Measurements from ENCODE around the gene ASIC5.

Gene ASIC5

GRCh38 chr4:155855897-155856296 lies 10.2 kb downstream of the ASIC5 start:
- Histone ChIP-seq H3K36me3 (ENCODE audit: control insufficient read depth in 2 of 2, insufficient read depth in 1 of 2, low read length in 2 of 2) (no peaks in the 10 kb centered on the region), H3K4me3 (ENCODE audit: low read depth, low read length) (no peak overlapping the region), H3K4me1 (ENCODE audit: control insufficient read depth, insufficient read depth, low read length) (no peaks in the 10 kb centered on the region), H3K9me3 (ENCODE audit: control insufficient read depth, insufficient read depth, low read depth, low read length) (no peaks in the 10 kb centered on the region), H3K27ac (ENCODE audit: extremely low read depth, low read depth, low read length) (no peak overlapping the region)
- TF ChIP-seq ZNF223 (tag by site-specific recombination; IDR thresholded peaks at IDR 0.05) (no peak), FEZF1 (tag by site-specific recombination; IDR thresholded peaks at IDR 0.05) (no peak), ZBTB49 (tag by site-specific recombination; IDR thresholded peaks at IDR 0.05; ENCODE audit: low read depth) (no peak), MYNN (tag by site-specific recombination; IDR thresholded peaks at IDR 0.05; ENCODE audit: borderline replicate concordance) (no peak), ZNF148 (tag by site-specific recombination; IDR thresholded peaks at IDR 0.05; ENCODE audit: borderline replicate concordance) (no peak), ZNF239 (tag by site-specific recombination; IDR thresholded peaks at IDR 0.05) (no peak), KLF7 (tag by site-specific recombination; IDR thresholded peaks at IDR 0.05; ENCODE audit: borderline replicate concordance) (no peak), GLI4 (tag by site-specific recombination; IDR thresholded peaks at IDR 0.05) (no peak), ZNF2 (tag by site-specific recombination; IDR thresholded peaks at IDR 0.05) (no peak), ZNF37A (tag by site-specific recombination; IDR thresholded peaks at IDR 0.05) (no peak), ZBTB21 (tag by site-specific recombination; IDR thresholded peaks at IDR 0.05) (no peak), ZBTB8A (tag by site-specific recombination; IDR thresholded peaks at IDR 0.05) (no peak), ZNF416 (tag by site-specific recombination; IDR thresholded peaks at IDR 0.05) (no peak), ZNF664 (tag by site-specific recombination; IDR thresholded peaks at IDR 0.05) (no peak), ZNF785 (tag by site-specific recombination; IDR thresholded peaks at IDR 0.05) (no peak), ZNF280C (tag by site-specific recombination; IDR thresholded peaks at IDR 0.05) (no peak), ZNF366 (tag by site-specific recombination; conservative IDR thresholded peaks at IDR 0.05) (no peak), ZNF26 (tag by site-specific recombination; IDR thresholded peaks at IDR 0.05) (no peak)
- ChIA-PET CTCF (no interaction called here), POLR2A (no interaction called here)

Measured in HEK293 (cell line).